OCI-LY1 (cell line): ENCODE measurements around the gene LEP.

Experiments
- EZH2 ChIP-seq: fragments of 200-600 bp; sonication (generic), shearing (Covaris generic); IDR thresholded peaks from 2 replicates; pipeline ENCODE4 v1.8.0; 2017; ENCODE audit warnings: borderline replicate concordance, mixed run types, mild to moderate bottlenecking, antibody characterized with exemption, low read length, moderate library complexity, mixed read lengths
- TF ChIP-seq, protein P1 (sequence below): fragments of 200-600 bp; sonication (generic), shearing (Covaris generic); IDR thresholded peaks from 2 replicates; pipeline ENCODE4 v1.5.1; 2017; ENCODE audit warnings: mild to moderate bottlenecking, antibody characterized with exemption, low read length, moderate library complexity, mixed read lengths

DNA sequence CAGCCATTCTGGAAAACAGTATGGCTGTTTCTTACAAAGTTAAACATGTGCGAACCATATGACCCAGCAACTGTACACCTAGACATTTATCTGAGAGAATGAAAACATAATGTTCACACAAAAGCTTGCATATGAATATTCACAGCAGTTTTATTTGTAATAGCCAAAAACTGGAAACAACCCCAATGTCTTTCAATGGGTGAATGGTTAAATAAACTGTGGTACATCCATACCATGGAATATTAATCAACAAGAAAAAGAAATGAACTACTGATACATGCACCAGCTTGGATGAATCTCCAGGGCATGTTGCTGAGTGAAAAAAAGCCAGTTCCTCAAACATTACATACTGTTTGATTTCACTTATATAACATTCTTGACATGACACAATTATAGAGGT lies 37.3 kb downstream of the LEP start:
- no peak for TF ChIP-seq EZH2
- TF ChIP-seq, protein P1, sequence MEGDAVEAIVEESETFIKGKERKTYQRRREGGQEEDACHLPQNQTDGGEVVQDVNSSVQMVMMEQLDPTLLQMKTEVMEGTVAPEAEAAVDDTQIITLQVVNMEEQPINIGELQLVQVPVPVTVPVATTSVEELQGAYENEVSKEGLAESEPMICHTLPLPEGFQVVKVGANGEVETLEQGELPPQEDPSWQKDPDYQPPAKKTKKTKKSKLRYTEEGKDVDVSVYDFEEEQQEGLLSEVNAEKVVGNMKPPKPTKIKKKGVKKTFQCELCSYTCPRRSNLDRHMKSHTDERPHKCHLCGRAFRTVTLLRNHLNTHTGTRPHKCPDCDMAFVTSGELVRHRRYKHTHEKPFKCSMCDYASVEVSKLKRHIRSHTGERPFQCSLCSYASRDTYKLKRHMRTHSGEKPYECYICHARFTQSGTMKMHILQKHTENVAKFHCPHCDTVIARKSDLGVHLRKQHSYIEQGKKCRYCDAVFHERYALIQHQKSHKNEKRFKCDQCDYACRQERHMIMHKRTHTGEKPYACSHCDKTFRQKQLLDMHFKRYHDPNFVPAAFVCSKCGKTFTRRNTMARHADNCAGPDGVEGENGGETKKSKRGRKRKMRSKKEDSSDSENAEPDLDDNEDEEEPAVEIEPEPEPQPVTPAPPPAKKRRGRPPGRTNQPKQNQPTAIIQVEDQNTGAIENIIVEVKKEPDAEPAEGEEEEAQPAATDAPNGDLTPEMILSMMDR = no peak
